ENCODE results near the gene ABCB1.

DNA sequence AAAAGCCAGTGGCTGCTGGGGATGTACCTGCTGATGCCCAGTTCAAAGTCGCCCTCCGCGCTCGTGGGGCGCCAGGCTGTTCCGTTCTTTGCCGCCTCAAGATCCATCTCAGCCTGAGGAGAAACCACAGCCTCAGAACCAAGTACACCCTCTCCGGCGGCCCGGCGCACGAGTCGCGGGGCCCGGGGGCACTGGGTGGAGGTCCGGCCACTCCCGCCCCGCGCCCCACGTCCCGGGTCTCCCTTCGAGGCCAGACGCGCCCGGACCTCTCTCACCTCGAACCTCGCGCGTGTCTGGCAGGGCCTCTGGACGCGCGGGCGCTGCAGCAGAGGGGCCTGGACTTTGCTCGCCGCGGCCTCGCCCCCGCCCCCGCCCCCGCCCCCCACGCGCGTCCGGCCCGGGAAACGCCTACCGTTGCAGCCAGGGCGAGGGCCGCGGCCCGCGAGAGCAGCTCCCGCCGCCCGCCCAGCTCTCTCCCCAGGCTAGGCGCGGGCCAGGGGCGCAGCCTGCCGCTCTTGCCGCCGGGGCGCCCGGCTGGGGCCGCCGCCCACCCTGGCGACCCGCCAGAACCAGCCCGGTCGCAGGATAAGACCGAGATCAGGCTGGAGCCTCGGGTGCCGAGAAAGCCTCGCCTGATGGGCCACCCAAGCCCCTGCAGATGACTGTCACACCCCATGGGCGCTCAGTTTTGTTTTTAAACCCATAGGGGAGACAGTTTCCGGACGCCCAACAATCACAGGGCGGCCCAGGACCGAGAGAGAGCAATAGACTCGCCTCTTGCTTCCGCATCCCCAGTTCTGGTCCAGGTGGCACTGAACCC lies 125.1 kb downstream of the ABCB1 start, which contains the start of gene ABCB4:
- TF ChIP-seq, protein P1, sequence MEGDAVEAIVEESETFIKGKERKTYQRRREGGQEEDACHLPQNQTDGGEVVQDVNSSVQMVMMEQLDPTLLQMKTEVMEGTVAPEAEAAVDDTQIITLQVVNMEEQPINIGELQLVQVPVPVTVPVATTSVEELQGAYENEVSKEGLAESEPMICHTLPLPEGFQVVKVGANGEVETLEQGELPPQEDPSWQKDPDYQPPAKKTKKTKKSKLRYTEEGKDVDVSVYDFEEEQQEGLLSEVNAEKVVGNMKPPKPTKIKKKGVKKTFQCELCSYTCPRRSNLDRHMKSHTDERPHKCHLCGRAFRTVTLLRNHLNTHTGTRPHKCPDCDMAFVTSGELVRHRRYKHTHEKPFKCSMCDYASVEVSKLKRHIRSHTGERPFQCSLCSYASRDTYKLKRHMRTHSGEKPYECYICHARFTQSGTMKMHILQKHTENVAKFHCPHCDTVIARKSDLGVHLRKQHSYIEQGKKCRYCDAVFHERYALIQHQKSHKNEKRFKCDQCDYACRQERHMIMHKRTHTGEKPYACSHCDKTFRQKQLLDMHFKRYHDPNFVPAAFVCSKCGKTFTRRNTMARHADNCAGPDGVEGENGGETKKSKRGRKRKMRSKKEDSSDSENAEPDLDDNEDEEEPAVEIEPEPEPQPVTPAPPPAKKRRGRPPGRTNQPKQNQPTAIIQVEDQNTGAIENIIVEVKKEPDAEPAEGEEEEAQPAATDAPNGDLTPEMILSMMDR (IDR thresholded peaks at IDR 0.05 in 4 of 5, conservative IDR thresholded peaks at IDR 0.05 in 1 of 5) = no peak
- no peak for TF ChIP-seq POLR2A (IDR thresholded peaks at IDR 0.05)
